K562 (cell line): ENCODE results near the gene TMEM38B. TPM values are rescaled to one million over a fixed set of nuclear protein-coding genes. Genes with fewer than 3 reads are reported as not detected.

Experiments used
- ATAC-seq: fragments of 200-7000 bp; cut with Tn5 transposase; 3 replicates; pipeline ENCODE4 v1.9.1; 2020; ENCODE audit warnings: moderate library complexity
- BruUV-seq: library from RNA; stranded (reverse); fragments of 400-500 nt; replicated peaks from 2 replicates; lab custom pipeline; 2021; lab: Mats Ljungman, UMichigan
- CTCF ChIA-PET: fragments of 300-600 bp; formaldehyde crosslinking; extraction: SDS; loops from one replicate; lab custom pipeline; 2021; ENCODE audit warnings: low intra/inter-chr PET ratio; lab: Yijun Ruan, JAX
- POLR2A ChIA-PET: fragments of 300-600, 350-650 bp; sonication (Branson Sonifier 250); formaldehyde crosslinking; extraction: SDS; loops from one replicate; lab custom pipeline; 2021; ENCODE audit warnings: antibody characterized with exemption, inconsistent platforms; lab: Yijun Ruan, JAX
- DNase-seq, 4 experiments: peaks; one replicate each; pipeline versions ENCODE4 v3.0.0 to v3.0.0-alpha.2; 2011 to 2018; ENCODE audit warnings: low spot score in 3 of 4, mixed read lengths in 3 of 4; ENCODE audit errors: extremely low read depth in 1 of 4
- FAIRE-seq: peaks from 2 replicates; lab custom pipeline; 2011; peaks lifted over from hg19 to GRCh38; lab: Jason Lieb, UNC
- H2AFZ ChIP-seq: 2 replicates; pipeline ENCODE4 v1.6.0; 2011; ENCODE audit warnings: low read depth, low read length, control low read depth, inconsistent platforms
- H3K27ac ChIP-seq: fragments of 200-600 bp; 3 replicates; pipeline ENCODE4 v1.8.0; 2011; ENCODE audit warnings: low read depth, mild to moderate bottlenecking, control low read depth, inconsistent platforms, low read length, moderate library complexity, mixed read lengths; ENCODE audit errors: extremely low read depth
- H3K27me3 ChIP-seq, 2 experiments: fragments of 300-600 bp in 1 of 2; 2 replicates in 1 of 2; 3 replicates in 1 of 2; pipeline versions ENCODE4 v1.6.0 to v1.8.0; 2011; ENCODE audit warnings: inconsistent platforms in 2 of 2, low read length in 2 of 2, mild to moderate bottlenecking in 1 of 2, mixed read lengths in 1 of 2, moderate library complexity in 1 of 2; ENCODE audit not compliant: control insufficient read depth in 2 of 2, insufficient read depth in 2 of 2
- H3K36me3 ChIP-seq: fragments of 300-600 bp; 3 replicates; pipeline ENCODE4 v1.8.0; 2011; ENCODE audit warnings: mild to moderate bottlenecking, low read length, inconsistent platforms; ENCODE audit not compliant: control insufficient read depth, insufficient read depth
- H3K4me1 ChIP-seq, 2 experiments: fragments of 200-600 bp in 1 of 2; replicated peaks in 1 of 2; 2 replicates in 1 of 2; 3 replicates in 1 of 2; pipeline versions ENCODE4 v1.5.1 to v1.8.0; 2011; ENCODE audit warnings: inconsistent platforms in 2 of 2, low read length in 2 of 2, mild to moderate bottlenecking in 1 of 2, mixed read lengths in 1 of 2, moderate library complexity in 1 of 2; ENCODE audit not compliant: control insufficient read depth in 2 of 2, insufficient read depth in 2 of 2
- H3K4me2 ChIP-seq: 2 replicates; pipeline ENCODE4 v1.6.1; 2011; ENCODE audit warnings: low read length, control low read depth, inconsistent platforms, mixed read lengths; ENCODE audit not compliant: insufficient read depth
- H3K4me3 ChIP-seq: fragments of 200-600 bp; sonication (generic), shearing (Covaris generic); 2 replicates; pipeline ENCODE4 v1.5.1; 2016; ENCODE audit warnings: control low read depth, inconsistent platforms
- H3K79me2 ChIP-seq: fragments of 200-600 bp; 3 replicates; pipeline ENCODE4 v1.8.0; 2011; ENCODE audit warnings: low read length, inconsistent platforms; ENCODE audit not compliant: control insufficient read depth, insufficient read depth
- H3K9ac ChIP-seq, 2 experiments: 2 replicates each; pipeline versions ENCODE4 v1.6.0 to v1.6.1; 2011; ENCODE audit warnings: low read depth in 2 of 2, low read length in 2 of 2, control low read depth in 1 of 2, inconsistent platforms in 1 of 2, mild to moderate bottlenecking in 1 of 2, mixed read lengths in 1 of 2; ENCODE audit not compliant: insufficient read depth in 1 of 2
- H3K9me1 ChIP-seq: one replicate; pipeline ENCODE4 v1.6.0; 2011; ENCODE audit warnings: inconsistent platforms, mild to moderate bottlenecking, low read length, moderate library complexity; ENCODE audit not compliant: control insufficient read depth, insufficient read depth
- H3K9me3 ChIP-seq: replicated peaks from 2 replicates; pipeline ENCODE4 v1.5.1; 2011; ENCODE audit warnings: low read depth, low read length, inconsistent platforms; ENCODE audit not compliant: control insufficient read depth, insufficient read depth
- H4K20me1 ChIP-seq: replicated peaks from 2 replicates; pipeline ENCODE4 v1.6.1; 2011; ENCODE audit warnings: low read length, inconsistent platforms, mixed read lengths; ENCODE audit not compliant: control insufficient read depth, insufficient read depth
- ETV5 ChIP-seq: sonication (generic); formaldehyde crosslinking; IDR thresholded peaks from 2 replicates; pipeline ENCODE4 v1.4.0; 2020; ENCODE audit warnings: low read depth, mild to moderate bottlenecking, missing genetic modification reagents
- KLF1 ChIP-seq: fragments of 450-650 bp; IDR thresholded peaks from 2 replicates; pipeline ENCODE4 v1.6.1; 2016; ENCODE audit warnings: missing genetic modification characterization, missing compliant biosample characterization
- NR2C1 ChIP-seq, 2 experiments: fragments of 450-650 bp; IDR thresholded peaks; 2 replicates each; pipeline ENCODE4 v1.6.1; 2017; ENCODE audit warnings: mild to moderate bottlenecking in 2 of 2, antibody characterized with exemption in 1 of 2, inconsistent platforms in 1 of 2, missing compliant biosample characterization in 1 of 2, missing genetic modification characterization in 1 of 2
- POLR2A ChIP-seq: fragments of 450-650 bp; conservative IDR thresholded peaks from 2 replicates; pipeline ENCODE4 v1.6.1; 2016
- RREB1 ChIP-seq: fragments of 250-450 bp; sonication (Bioruptor Pico); IDR thresholded peaks from 2 replicates; pipeline ENCODE4 v1.4.0; 2020
- XRCC3 ChIP-seq: fragments of 450-650 bp; IDR thresholded peaks from 2 replicates; pipeline ENCODE4 v1.6.1; 2017; ENCODE audit warnings: mild to moderate bottlenecking, moderate library complexity
- ZBTB17 ChIP-seq: fragments of 450-650 bp; formaldehyde crosslinking; IDR thresholded peaks from 2 replicates; pipeline ENCODE4 v1.4.0; 2020; ENCODE audit warnings: mild to moderate bottlenecking
- ZBTB7A ChIP-seq: IDR thresholded peaks from 2 replicates; pipeline ENCODE4 v1.6.1; 2011; ENCODE audit warnings: low read depth, mild to moderate bottlenecking, low read length, moderate library complexity, borderline replicate concordance; ENCODE audit not compliant: control insufficient read depth
- WGBS: fragments of 100-300 bp; shearing (Covaris generic); methylation state at CpG from one replicate; pipeline ENCODE4 v1.1.6; 2016; ENCODE audit warnings: low coverage, mixed read lengths; ENCODE audit not compliant: insufficient coverage; ENCODE audit errors: missing lambda C conversion rate; 5-methylcytosine and 5-hydroxymethylcytosine counted together
- in situ Hi-C: fragments of 300-500 bp; cut with MboI; formaldehyde crosslinking; loops from 4 replicates; pipeline ENCODE4 v1.15.0; 2018; ENCODE audit warnings: inconsistent platforms, mixed read lengths
- intact Hi-C: fragments of 100-400 bp; cut with micrococcal nuclease; formaldehyde crosslinking; loops from 2 replicates; pipeline ENCODE4 v1.14.2; 2022
- polyA plus RNA-seq, 8 experiments: library from polyadenylated mRNA; depleted of rRNA in 4 of 8; stranded (reverse) in 5 of 8; unstranded in 3 of 8; fragments of >200 nt; fragmentation: Nextera tagmentation in 2 of 8; fragmentation: Illumina TruSeq in 1 of 8; extraction: Ambion mirVana in 2 of 8; extraction: Trizol in 1 of 8; gene quantifications; 2 replicates each; pipeline versions ENCODE4 v1.2.1 to v1.2.3, GENCODE V29; 2011 to 2014; ENCODE audit warnings: inconsistent platforms in 1 of 8, missing spikeins in 1 of 8
- total RNA-seq, 7 experiments: library from RNA; depleted of rRNA in 6 of 7; stranded (reverse); fragments of >200 nt in 6 of 7; fragmentation: Illumina TruSeq in 2 of 7; extraction: Trizol in 2 of 7; gene quantifications; 2 replicates each; pipeline versions ENCODE4 v1.2.1 to v1.2.3, GENCODE V29; 2011 to 2021; ENCODE audit warnings: low replicate concordance in 1 of 7
- TF ChIP-seq, protein P1 (sequence below): IDR thresholded peaks from 2 replicates; pipeline ENCODE4 v1.6.1; 2011; ENCODE audit not compliant: insufficient read length; ENCODE audit errors: extremely low read depth
- TF ChIP-seq, protein P2 (sequence below), 2 experiments: IDR thresholded peaks in 1 of 2; conservative IDR thresholded peaks in 1 of 2; 2 replicates each; pipeline ENCODE4 v1.6.1; 2016; ENCODE audit warnings: low read depth in 2 of 2, mild to moderate bottlenecking in 1 of 2, missing compliant biosample characterization in 1 of 2, missing genetic modification characterization in 1 of 2, moderate library complexity in 1 of 2

TMEM38B gene
- total and polyA plus RNA-seq, 9 of the 15 experiments (the other 6 are each of a cell fraction or from before 2014, with no cell fraction given) = 26.0 to 57.5 (median 38.5) TPM

GRCh38 chr9:105710638-105711037 is 16.3 kb downstream of the TMEM38B start (continued):
- TF ChIP-seq, protein P1, sequence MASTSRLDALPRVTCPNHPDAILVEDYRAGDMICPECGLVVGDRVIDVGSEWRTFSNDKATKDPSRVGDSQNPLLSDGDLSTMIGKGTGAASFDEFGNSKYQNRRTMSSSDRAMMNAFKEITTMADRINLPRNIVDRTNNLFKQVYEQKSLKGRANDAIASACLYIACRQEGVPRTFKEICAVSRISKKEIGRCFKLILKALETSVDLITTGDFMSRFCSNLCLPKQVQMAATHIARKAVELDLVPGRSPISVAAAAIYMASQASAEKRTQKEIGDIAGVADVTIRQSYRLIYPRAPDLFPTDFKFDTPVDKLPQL = no peak
- TF ChIP-seq XRCC3 = no peak

- Histone ChIP-seq H2AFZ (no peak overlapping the region), H3K79me2 (0 out of 3 replicates have a peak, but pooled peaks cover 4% of the 10 kb centered on the region), H3K4me2 (no peak overlapping the region), H4K20me1 (no peaks in the 10 kb centered on the region), H3K9me3 (no peaks in the 10 kb centered on the region), H3K9ac (no peak overlapping the region), H3K4me1 (peaks cover 0 to 14% of the 10 kb centered on the region in 2 experiments; a peak in 1 of 5 replicates), H3K27me3 (no peaks in the 10 kb centered on the region), H3K27ac (no peak overlapping the region), H3K36me3 (peaks cover 18% of the 10 kb centered on the region; the same call in 2 of the 3 replicates), H3K9me1 (no peaks in the 10 kb centered on the region), H3K4me3 (no peak overlapping the region)
- FAIRE-seq = no peak
- no TSS peak for BruUV-seq
- in situ Hi-C loops (loop anchor here (10.0 kb wide), 1 partner anchor 97 kb away; no protein-coding TSS in a partner anchor), intact Hi-C loops (no loop called here)
- CTCF ChIA-PET = no interaction called here
- ATAC-seq = no peak
- 84% methylated on average over 6 of the region's 7 CpGs for WGBS
- POLR2A ChIA-PET = interaction anchor here (0.7 to 1.0 kb wide), 2 partner anchors 18 to 596 kb away, joined by 3 read pairs; no protein-coding TSS in a partner anchor
- no peak for DNase-seq
- TF ChIP-seq ZBTB7A = no peak
- no peak for TF ChIP-seq ZBTB17
- TF ChIP-seq RREB1 (CRISPR knock-in tag) = no peak
- no peak for TF ChIP-seq NR2C1 (IDR thresholded peaks at IDR 0.05)
- no peak for TF ChIP-seq NR2C1 (tag; IDR thresholded peaks at IDR 0.05)
- TF ChIP-seq POLR2A = no peak
- TF ChIP-seq KLF1 = no peak
- TF ChIP-seq ETV5 (CRISPR knock-in tag) = no peak
- TF ChIP-seq, protein P2, sequence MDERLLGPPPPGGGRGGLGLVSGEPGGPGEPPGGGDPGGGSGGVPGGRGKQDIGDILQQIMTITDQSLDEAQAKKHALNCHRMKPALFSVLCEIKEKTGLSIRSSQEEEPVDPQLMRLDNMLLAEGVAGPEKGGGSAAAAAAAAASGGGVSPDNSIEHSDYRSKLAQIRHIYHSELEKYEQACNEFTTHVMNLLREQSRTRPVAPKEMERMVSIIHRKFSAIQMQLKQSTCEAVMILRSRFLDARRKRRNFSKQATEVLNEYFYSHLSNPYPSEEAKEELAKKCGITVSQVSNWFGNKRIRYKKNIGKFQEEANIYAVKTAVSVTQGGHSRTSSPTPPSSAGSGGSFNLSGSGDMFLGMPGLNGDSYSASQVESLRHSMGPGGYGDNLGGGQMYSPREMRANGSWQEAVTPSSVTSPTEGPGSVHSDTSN (CRISPR knock-in tag; IDR thresholded peaks at IDR 0.05; ENCODE audit: low read depth) = no peak
- TF ChIP-seq, protein P2 (tag; conservative IDR thresholded peaks at IDR 0.05; ENCODE audit: low read depth) = no peak
Observed at GRCh38 chr9:105711867-105712266, 17.5 kb downstream of the TMEM38B start.
